ENCODE measurements around the gene NFKB1.

NFKB1 gene

GRCh38 chr4:102501447-102501696, 213 bp downstream of the NFKB1 start:
- no peak for DNase-seq

GRCh38 chr4:102502543-102502818, 1.3 kb downstream of the NFKB1 start:
- DNase-seq: no peak

- no peak for DNase-seq
Observed at GRCh38 chr4:102503301-102503746, 2.2 kb downstream of the NFKB1 start.

GRCh38 chr4:102503831-102504786, 3.0 kb downstream of the NFKB1 start:
- DNase-seq: no peak

GRCh38 chr4:102504941-102505340, 3.8 kb downstream of the NFKB1 start:
- DNase-seq: no peak

- DNase-seq: no peak
Observed at GRCh38 chr4:102505708-102506107, 4.5 kb downstream of the NFKB1 start.

- DNase-seq: no peak
Observed at GRCh38 chr4:102506523-102506922, 5.4 kb downstream of the NFKB1 start.

GRCh38 chr4:102511830-102512605, 10.9 kb downstream of the NFKB1 start:
- no peak for DNase-seq

GRCh38 chr4:102514298-102514964, 13.3 kb downstream of the NFKB1 start:
- DNase-seq: no peak

GRCh38 chr4:102517753-102518152, 16.6 kb downstream of the NFKB1 start:
- no peak for DNase-seq

- no peak for DNase-seq
Observed at GRCh38 chr4:102518703-102519131, 17.6 kb downstream of the NFKB1 start.

- no peak for DNase-seq
Observed at GRCh38 chr4:102519925-102520324, 18.8 kb downstream of the NFKB1 start.

GRCh38 chr4:102521570-102521969, 20.4 kb downstream of the NFKB1 start:
- DNase-seq: no peak

- no peak for DNase-seq
Observed at GRCh38 chr4:102522031-102522440, 20.9 kb downstream of the NFKB1 start.

- no peak for DNase-seq
Observed at GRCh38 chr4:102524691-102525090, 23.5 kb downstream of the NFKB1 start.

GRCh38 chr4:102525097-102525496, 23.9 kb downstream of the NFKB1 start:
- no peak for DNase-seq

GRCh38 chr4:102525504-102525903, 24.3 kb downstream of the NFKB1 start:
- no peak for DNase-seq

- DNase-seq: no peak
Observed at GRCh38 chr4:102526532-102526931, 25.4 kb downstream of the NFKB1 start.

- DNase-seq: no peak
Observed at GRCh38 chr4:102527695-102528283, 26.6 kb downstream of the NFKB1 start.

- no peak for DNase-seq
Observed at GRCh38 chr4:102529977-102530376, 28.8 kb downstream of the NFKB1 start.

- DNase-seq: no peak
Observed at GRCh38 chr4:102530986-102531385, 29.8 kb downstream of the NFKB1 start.

- no peak for DNase-seq
Observed at GRCh38 chr4:102531462-102531861, 30.3 kb downstream of the NFKB1 start.

GRCh38 chr4:102533348-102533747, 32.2 kb downstream of the NFKB1 start:
- DNase-seq: no peak

Data from stimulated activated CD4-positive, alpha-beta T cell treated with anti-CD3 and anti-CD28 coated beads, Interleukin-2, amount 100 ng/mL, for 24 hours (primary cell).